ENCODE results near the gene SLC44A4. TPM values are rescaled to one million over a fixed set of nuclear protein-coding genes. Genes with fewer than 3 reads are reported as not detected.
A peak's percentile ranks its signal among the peaks of the same experiment; 100 is the strongest.

The SLC44A4 gene
- total and polyA plus RNA-seq, 9 of the 15 experiments (the other 6 are each of a cell fraction or from before 2014, with no cell fraction given), result 7.9 to 18.6 (median 11.2) TPM

- TF ChIP-seq ARID4B (CRISPR knock-in tag; IDR thresholded peaks at IDR 0.05) (peak; percentile 94), TSHZ1 (CRISPR knock-in tag; IDR thresholded peaks at IDR 0.05) (peak; percentile 55; the same call in 1 of the 2 replicates), CBX8 (IDR thresholded peaks at IDR 0.05; ENCODE audit: borderline replicate concordance, extremely low read depth, low read depth, low read length, poor library complexity, severe bottlenecking) (no peak), ZKSCAN3 (CRISPR knock-in tag; IDR thresholded peaks at IDR 0.05) (no peak), E2F8 (IDR thresholded peaks at IDR 0.05; ENCODE audit: low read depth, partially characterized antibody) (no peak), HDAC2 (IDR thresholded peaks at IDR 0.05) (peak; percentile 88), RBM17 (IDR thresholded peaks at IDR 0.05; ENCODE audit: borderline replicate concordance, low read depth, low read length) (no peak), SRSF9 (IDR thresholded peaks at IDR 0.05; ENCODE audit: borderline replicate concordance, low read depth, low read length) (no peak), ZNF644 (tag; IDR thresholded peaks at IDR 0.05; ENCODE audit: low read depth) (no peak), EWSR1 (IDR thresholded peaks at IDR 0.05; ENCODE audit: borderline replicate concordance, low read depth, partially characterized antibody) (no peak), MLLT1 (IDR thresholded peaks at IDR 0.05) (no peak), HDAC1 (IDR thresholded peaks at IDR 0.05) (peak in 1 of 2 experiments; percentile 92; a peak in 2 of 4 replicates), ARID2 (IDR thresholded peaks at IDR 0.05) (0 out of 2 replicates have a peak, but pooled peaks have one; percentile 12), ZNF354B (CRISPR knock-in tag; IDR thresholded peaks at IDR 0.05) (no peak)
These were observed 51.3 kb downstream of the SLC44A4 start, which contains the start of gene HSPA1B (continued) for GRCh38 chr6:31827286-31828079.
